Measurements from ENCODE around the gene DTD1. TPM values are rescaled to one million over a fixed set of nuclear protein-coding genes. Genes with fewer than 3 reads are reported as not detected.

The DTD1 gene
- total RNA-seq, 1 donor from 2014 or later = 68.2 TPM

GRCh38 chr20:18788021-18788420 is 200.2 kb downstream of the DTD1 start:
- no peak overlapping the region for H3K27ac Mint-ChIP-seq (ENCODE audit: unreplicated experiment)
- no peak for DNase-seq (ENCODE audit: low read depth, low spot score)
- H3K36me3 Mint-ChIP-seq (ENCODE audit: low read depth) = peaks cover 8% of the 10 kb centered on the region
- no peak overlapping the region for H3K4me3 Mint-ChIP-seq
- peaks cover 54% of the 10 kb centered on the region for H3K27me3 Mint-ChIP-seq (ENCODE audit: low read depth)
- peaks cover 10% of the 10 kb centered on the region for H3K4me1 Mint-ChIP-seq
- H3K9me3 Mint-ChIP-seq = peaks cover 25% of the 10 kb centered on the region
- no peak for TF ChIP-seq CTCF (conservative IDR thresholded peaks at IDR 0.05)

- H3K27ac Mint-ChIP-seq (ENCODE audit: unreplicated experiment) = no peak overlapping the region
- no peak overlapping the region for H3K4me3 Mint-ChIP-seq
- DNase-seq (ENCODE audit: low read depth, low spot score) = no peak
- H3K27me3 Mint-ChIP-seq (ENCODE audit: low read depth) = peaks cover 53% of the 10 kb centered on the region
- H3K4me1 Mint-ChIP-seq = peaks cover 15% of the 10 kb centered on the region
- peaks cover 7% of the 10 kb centered on the region for H3K36me3 Mint-ChIP-seq (ENCODE audit: low read depth)
- H3K9me3 Mint-ChIP-seq = peaks cover 19% of the 10 kb centered on the region
- TF ChIP-seq CTCF (conservative IDR thresholded peaks at IDR 0.05) = no peak
Measured at GRCh38 chr20:18790787-18791186, 202.9 kb downstream of the DTD1 start.

- Mint-ChIP-seq H3K27ac (ENCODE audit: unreplicated experiment) (peak overlapping the region; percentile 96), H3K36me3 (ENCODE audit: low read depth) (peaks cover 3% of the 10 kb centered on the region), H3K4me1 (peaks cover 15% of the 10 kb centered on the region), H3K4me3 (peak overlapping the region; percentile 98), H3K27me3 (ENCODE audit: low read depth) (peaks cover 54% of the 10 kb centered on the region), H3K9me3 (peaks cover 7% of the 10 kb centered on the region)
- peak; percentile 64 for DNase-seq (ENCODE audit: low read depth, low spot score)
- TF ChIP-seq CTCF (conservative IDR thresholded peaks at IDR 0.05) = no peak
Measured at GRCh38 chr20:18793625-18794427, 206.0 kb downstream of the DTD1 start.

- no peak for DNase-seq (ENCODE audit: low read depth, low spot score)
- peaks cover 3% of the 10 kb centered on the region for H3K36me3 Mint-ChIP-seq (ENCODE audit: low read depth)
- H3K9me3 Mint-ChIP-seq = peaks cover 7% of the 10 kb centered on the region
- H3K4me3 Mint-ChIP-seq = peak overlapping the region; percentile 98
- H3K27me3 Mint-ChIP-seq (ENCODE audit: low read depth) = peaks cover 56% of the 10 kb centered on the region
- peaks cover 15% of the 10 kb centered on the region for H3K4me1 Mint-ChIP-seq
- H3K27ac Mint-ChIP-seq (ENCODE audit: unreplicated experiment) = peak overlapping the region; percentile 96
- TF ChIP-seq CTCF (conservative IDR thresholded peaks at IDR 0.05) = no peak
Measured at GRCh38 chr20:18794428-18794787, 206.6 kb downstream of the DTD1 start.

- no peak for DNase-seq (ENCODE audit: low read depth, low spot score)
- TF ChIP-seq CTCF (conservative IDR thresholded peaks at IDR 0.05) = no peak
- Mint-ChIP-seq H3K9me3 (peaks cover 7% of the 10 kb centered on the region), H3K4me1 (peaks cover 15% of the 10 kb centered on the region), H3K4me3 (peak overlapping the region; percentile 98), H3K27me3 (ENCODE audit: low read depth) (peaks cover 53% of the 10 kb centered on the region), H3K36me3 (ENCODE audit: low read depth) (peaks cover 3% of the 10 kb centered on the region), H3K27ac (ENCODE audit: unreplicated experiment) (no peak overlapping the region)
Measured at GRCh38 chr20:18795366-18795765, 207.5 kb downstream of the DTD1 start.

Data from neural crest cell (in vitro differentiated cells).